ENCODE data around the gene ZBTB7C. TPM values are rescaled to one million over a fixed set of nuclear protein-coding genes. Genes with fewer than 3 reads are reported as not detected.
A peak's percentile ranks its signal among the peaks of the same experiment; 100 is the strongest.

ZBTB7C gene
- total RNA-seq, 3 donors from 2014 or later = 5.6 to 26.5 (median 6.1) TPM

GRCh38 chr18:48201337-48202005 is 207.7 kb downstream of the ZBTB7C start:
- H3K9me3 ChIP-seq = no peaks in the 10 kb centered on the region
- H3K27me3 ChIP-seq = no peaks in the 10 kb centered on the region
- H3K36me3 ChIP-seq = no peaks in the 10 kb centered on the region
- DNase-seq (ENCODE audit: low spot score in 2 of 2) = no peak
- no peak for TF ChIP-seq CTCF (IDR thresholded peaks at IDR 0.05)
- TF ChIP-seq POLR2AphosphoS5 (IDR thresholded peaks at IDR 0.05) = no peak
- no peak for TF ChIP-seq POLR2A (IDR thresholded peaks at IDR 0.05)
- H3K4me1 ChIP-seq = no peaks in the 10 kb centered on the region
- intact Hi-C loops (cut with DNase I; ENCODE audit: low total_unique reads) = no loop called here
- H3K27ac ChIP-seq = no peak overlapping the region
- H3K4me3 ChIP-seq = no peak overlapping the region

GRCh38 chr18:48200631-48201336 is 208.4 kb downstream of the ZBTB7C start:
- Histone ChIP-seq H3K36me3 (no peaks in the 10 kb centered on the region), H3K27me3 (no peaks in the 10 kb centered on the region), H3K4me3 (no peak overlapping the region), H3K27ac (no peak overlapping the region), H3K9me3 (no peaks in the 10 kb centered on the region), H3K4me1 (no peaks in the 10 kb centered on the region)
- TF ChIP-seq POLR2A (IDR thresholded peaks at IDR 0.05) = no peak
- no peak for TF ChIP-seq POLR2AphosphoS5 (IDR thresholded peaks at IDR 0.05)
- DNase-seq (ENCODE audit: low spot score in 2 of 2) = peak in 1 of 2 donors; percentile 12
- intact Hi-C loops (cut with DNase I; ENCODE audit: low total_unique reads) = no loop called here

- H3K4me3 ChIP-seq = no peak overlapping the region
- TF ChIP-seq POLR2AphosphoS5 (IDR thresholded peaks at IDR 0.05) (no peak), CTCF (IDR thresholded peaks at IDR 0.05) (no peak), POLR2A (IDR thresholded peaks at IDR 0.05) (no peak)
- no peaks in the 10 kb centered on the region for H3K36me3 ChIP-seq
- no peak overlapping the region for H3K27ac ChIP-seq
- no peak for DNase-seq (ENCODE audit: low spot score in 2 of 2)
- no peaks in the 10 kb centered on the region for H3K4me1 ChIP-seq
- no peaks in the 10 kb centered on the region for H3K9me3 ChIP-seq
- intact Hi-C loops (cut with DNase I; ENCODE audit: low total_unique reads) = no loop called here
- H3K27me3 ChIP-seq = no peaks in the 10 kb centered on the region
These were observed 209.8 kb downstream of the ZBTB7C start for GRCh38 chr18:48199399-48199798.

- H3K4me3 ChIP-seq = no peak overlapping the region
- no peaks in the 10 kb centered on the region for H3K27me3 ChIP-seq
- no peaks in the 10 kb centered on the region for H3K4me1 ChIP-seq
- intact Hi-C loops (cut with DNase I; ENCODE audit: low total_unique reads) = no loop called here
- no peak for DNase-seq (ENCODE audit: low spot score in 2 of 2)
- no peaks in the 10 kb centered on the region for H3K36me3 ChIP-seq
- no peak for TF ChIP-seq POLR2AphosphoS5 (IDR thresholded peaks at IDR 0.05)
- TF ChIP-seq POLR2A (IDR thresholded peaks at IDR 0.05) = no peak
- TF ChIP-seq CTCF (IDR thresholded peaks at IDR 0.05) = no peak
- no peaks in the 10 kb centered on the region for H3K9me3 ChIP-seq
- no peak overlapping the region for H3K27ac ChIP-seq
These were observed 211.4 kb downstream of the ZBTB7C start for GRCh38 chr18:48197819-48198218.

- Histone ChIP-seq H3K4me1 (no peaks in the 10 kb centered on the region), H3K9me3 (no peaks in the 10 kb centered on the region), H3K36me3 (no peaks in the 10 kb centered on the region), H3K27me3 (no peaks in the 10 kb centered on the region), H3K27ac (peak overlapping the region in 1 of 2 donors; percentile 59), H3K4me3 (no peak overlapping the region)
- peak in 1 of 3 donors; percentile 21 for TF ChIP-seq POLR2AphosphoS5 (IDR thresholded peaks at IDR 0.05)
- no peak for TF ChIP-seq POLR2A (IDR thresholded peaks at IDR 0.05)
- intact Hi-C loops (cut with DNase I; ENCODE audit: low total_unique reads) = no loop called here
- DNase-seq (ENCODE audit: low spot score in 2 of 2) = peak in 1 of 2 donors; percentile 74
These were observed 213.4 kb downstream of the ZBTB7C start for GRCh38 chr18:48195787-48196186.

- no peaks in the 10 kb centered on the region for H3K36me3 ChIP-seq
- H3K9me3 ChIP-seq = no peaks in the 10 kb centered on the region
- intact Hi-C loops (cut with DNase I; ENCODE audit: low total_unique reads) = no loop called here
- H3K4me1 ChIP-seq = no peaks in the 10 kb centered on the region
- no peak overlapping the region for H3K4me3 ChIP-seq
- no peak for DNase-seq (ENCODE audit: low spot score in 2 of 2)
- no peaks in the 10 kb centered on the region for H3K27me3 ChIP-seq
- peak overlapping the region in 1 of 2 donors; percentile 43 for H3K27ac ChIP-seq
- TF ChIP-seq POLR2A (IDR thresholded peaks at IDR 0.05) = no peak
- no peak for TF ChIP-seq POLR2AphosphoS5 (IDR thresholded peaks at IDR 0.05)
- no peak for TF ChIP-seq CTCF (IDR thresholded peaks at IDR 0.05)
These were observed 214.5 kb downstream of the ZBTB7C start for GRCh38 chr18:48194591-48195181.
